OCI-LY1 (cell line): Measurements from ENCODE around the gene TSPAN8.

ENCODE experiments used
- H2AFZ ChIP-seq: fragments of 200-600 bp; sonication (generic), shearing (Covaris generic); 2 replicates; pipeline ENCODE4 v1.6.0; 2014; ENCODE audit warnings: antibody characterized with exemption, mild to moderate bottlenecking, low read length
- H3F3A ChIP-seq: fragments of 200-600 bp; sonication (generic), shearing (Covaris generic); 2 replicates; pipeline ENCODE4 v1.6.0; 2014; ENCODE audit warnings: mild to moderate bottlenecking, antibody characterized with exemption, low read length, moderate library complexity; ENCODE audit not compliant: insufficient read depth
- H3K27ac ChIP-seq: fragments of 200-600 bp; sonication (generic); 2 replicates; pipeline ENCODE4 v1.5.1; 2014; ENCODE audit warnings: low read length, mixed run types, mild to moderate bottlenecking, low read depth; ENCODE audit not compliant: poor library complexity, severe bottlenecking
- H3K27me3 ChIP-seq: fragments of 200-600 bp; sonication (generic); 2 replicates; pipeline ENCODE4 v1.6.0; 2014; ENCODE audit warnings: antibody characterized with exemption, mild to moderate bottlenecking, low read length, moderate library complexity; ENCODE audit not compliant: insufficient read depth
- H3K36me3 ChIP-seq: fragments of 200-600 bp; sonication (generic); 2 replicates; pipeline ENCODE4 v1.6.1; 2014; ENCODE audit warnings: mild to moderate bottlenecking, antibody characterized with exemption, low read length, moderate library complexity, mixed read lengths; ENCODE audit not compliant: insufficient read depth
- H3K4me1 ChIP-seq: fragments of 200-600 bp; sonication (generic); 2 replicates; pipeline ENCODE4 v1.5.1; 2014; ENCODE audit warnings: mild to moderate bottlenecking, low read length, moderate library complexity; ENCODE audit not compliant: insufficient read depth, severe bottlenecking
- H3K4me2 ChIP-seq: fragments of 200-600 bp; sonication (generic), shearing (Covaris generic); 2 replicates; pipeline ENCODE4 v1.6.1; 2014; ENCODE audit warnings: low read length
- H3K4me3 ChIP-seq: fragments of 200-600 bp; sonication (generic); 2 replicates; pipeline ENCODE4 v1.5.1; 2014; ENCODE audit warnings: low read length, low read depth, mild to moderate bottlenecking, mixed read lengths; ENCODE audit not compliant: poor library complexity, severe bottlenecking
- H3K79me2 ChIP-seq: fragments of 200-600 bp; shearing (Covaris generic); 2 replicates; pipeline ENCODE4 v1.6.1; 2016; ENCODE audit warnings: mixed run types, low read length, mixed read lengths; ENCODE audit not compliant: insufficient read depth
- H3K9ac ChIP-seq: fragments of 200-600 bp; sonication (generic), shearing (Covaris generic); 2 replicates; pipeline ENCODE4 v1.6.1; 2014; ENCODE audit warnings: mild to moderate bottlenecking, low read length, mixed read lengths
- H3K9me2 ChIP-seq: fragments of 200-600 bp; sonication (generic), shearing (Covaris generic); 2 replicates; pipeline ENCODE4 v1.6.1; 2014; ENCODE audit warnings: low read depth, mild to moderate bottlenecking, low read length, mixed read lengths
- H3K9me3 ChIP-seq: fragments of 200-600 bp; shearing (Covaris generic); 2 replicates; pipeline ENCODE4 v1.6.1; 2014; ENCODE audit warnings: low read length, mixed read lengths
- H4K20me1 ChIP-seq: fragments of 200-600 bp; sonication (generic), shearing (Covaris generic); 2 replicates; pipeline ENCODE4 v1.6.0; 2016; ENCODE audit warnings: mild to moderate bottlenecking, low read length; ENCODE audit not compliant: insufficient read depth
- CTCF ChIP-seq: fragments of 200-600 bp; sonication (generic), shearing (Covaris generic); IDR thresholded peaks from 2 replicates; pipeline ENCODE4 v1.5.1; 2017; ENCODE audit warnings: mild to moderate bottlenecking, antibody characterized with exemption, low read length, moderate library complexity, mixed read lengths
- EZH2 ChIP-seq: fragments of 200-600 bp; sonication (generic), shearing (Covaris generic); IDR thresholded peaks from 2 replicates; pipeline ENCODE4 v1.8.0; 2017; ENCODE audit warnings: borderline replicate concordance, mixed run types, mild to moderate bottlenecking, antibody characterized with exemption, low read length, moderate library complexity, mixed read lengths

The TSPAN8 gene

GRCh38 chr12:71160585-71160984 lies 2.8 kb upstream of the TSPAN8 start:
- Histone ChIP-seq H3K4me3 (no peak overlapping the region), H3K9me2 (no peaks in the 10 kb centered on the region), H3K9me3 (no peaks in the 10 kb centered on the region), H3F3A (no peaks in the 10 kb centered on the region), H2AFZ (no peak overlapping the region), H3K27me3 (no peaks in the 10 kb centered on the region), H4K20me1 (no peaks in the 10 kb centered on the region), H3K4me1 (no peaks in the 10 kb centered on the region), H3K9ac (no peak overlapping the region), H3K79me2 (no peaks in the 10 kb centered on the region), H3K4me2 (no peak overlapping the region), H3K36me3 (no peaks in the 10 kb centered on the region), H3K27ac (no peak overlapping the region)
- TF ChIP-seq CTCF (no peak), EZH2 (no peak)

GRCh38 chr12:71159878-71160277 lies 2.1 kb upstream of the TSPAN8 start:
- no peaks in the 10 kb centered on the region for H3K27me3 ChIP-seq
- no peak overlapping the region for H3K27ac ChIP-seq
- H3K4me3 ChIP-seq = no peak overlapping the region
- H3K4me1 ChIP-seq = no peaks in the 10 kb centered on the region
- no peak overlapping the region for H2AFZ ChIP-seq
- H3K9me3 ChIP-seq = no peaks in the 10 kb centered on the region
- TF ChIP-seq EZH2 (no peak), CTCF (no peak)
- no peaks in the 10 kb centered on the region for H3K9me2 ChIP-seq
- H3K4me2 ChIP-seq = no peak overlapping the region
- H4K20me1 ChIP-seq = no peaks in the 10 kb centered on the region
- no peaks in the 10 kb centered on the region for H3K79me2 ChIP-seq
- no peaks in the 10 kb centered on the region for H3F3A ChIP-seq
- no peak overlapping the region for H3K9ac ChIP-seq
- no peaks in the 10 kb centered on the region for H3K36me3 ChIP-seq

- no peaks in the 10 kb centered on the region for H3K9me2 ChIP-seq
- no peaks in the 10 kb centered on the region for H4K20me1 ChIP-seq
- no peak overlapping the region for H3K4me3 ChIP-seq
- H3K9me3 ChIP-seq = no peaks in the 10 kb centered on the region
- no peaks in the 10 kb centered on the region for H3K36me3 ChIP-seq
- H3K79me2 ChIP-seq = no peaks in the 10 kb centered on the region
- no peaks in the 10 kb centered on the region for H3F3A ChIP-seq
- no peak overlapping the region for H2AFZ ChIP-seq
- H3K4me2 ChIP-seq = no peak overlapping the region
- no peak for TF ChIP-seq CTCF
- TF ChIP-seq EZH2 = no peak
- no peaks in the 10 kb centered on the region for H3K27me3 ChIP-seq
- H3K4me1 ChIP-seq = no peaks in the 10 kb centered on the region
- H3K9ac ChIP-seq = no peak overlapping the region
- no peak overlapping the region for H3K27ac ChIP-seq
These were observed 1.5 kb upstream of the TSPAN8 start for GRCh38 chr12:71159264-71159663.
